NCI-H82 treated with DMSO at 0.1 percent for 48 hours (cell line): Measurements from ENCODE around the gene KRT33A.
"Not testable (repeated sequence)": the region's sequence is repeated elsewhere in the genome, so short reads cannot be mapped to it uniquely, and the experiment has no call there.

ENCODE experiments used
- DNase-seq: peaks from one replicate; lab custom pipeline; 2025; ENCODE audit not compliant: unreplicated experiment; lab: John Stamatoyannopoulos, UW

The KRT33A gene

DNA sequence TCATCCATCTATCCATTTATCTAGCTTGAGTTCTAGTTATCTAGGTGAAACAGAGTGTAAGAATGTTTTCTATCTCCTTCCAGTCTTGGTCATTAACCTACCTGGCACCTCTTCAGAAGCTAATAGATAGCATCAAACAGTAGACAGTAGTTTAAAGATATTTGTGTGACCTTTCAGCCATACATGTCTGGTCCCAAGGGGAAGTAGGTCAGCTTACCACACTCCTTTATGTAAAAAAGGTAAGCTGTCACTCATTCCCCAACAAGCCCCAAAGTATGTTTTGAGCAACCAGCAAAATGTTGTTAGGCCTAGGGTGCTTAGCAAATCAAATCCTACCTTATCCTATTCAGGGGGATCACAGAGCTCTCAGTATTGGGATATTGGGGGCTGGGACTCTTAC lies 15.4 kb upstream of the KRT33A start:
- DNase-seq, result no peak

DNA sequence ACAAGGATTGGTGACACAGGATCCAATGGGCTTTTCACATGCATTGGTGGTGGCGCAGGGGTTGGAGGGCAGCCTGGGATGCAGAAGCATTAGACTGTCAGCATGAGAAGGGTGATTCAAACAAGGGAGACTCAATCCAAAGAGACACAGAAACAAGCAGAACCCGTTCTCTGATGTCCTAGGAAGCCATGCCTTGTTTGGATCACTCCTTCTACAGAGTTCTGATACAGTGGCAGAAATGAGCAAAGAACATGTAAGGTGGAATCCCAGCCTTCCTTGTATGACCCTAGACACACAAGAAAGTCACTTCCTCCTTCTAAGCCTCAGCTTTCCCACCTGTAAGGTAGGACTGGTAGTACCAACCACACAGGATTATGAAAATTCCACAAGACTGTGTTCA lies 13.3 kb upstream of the KRT33A start:
- DNase-seq, result no peak

DNA sequence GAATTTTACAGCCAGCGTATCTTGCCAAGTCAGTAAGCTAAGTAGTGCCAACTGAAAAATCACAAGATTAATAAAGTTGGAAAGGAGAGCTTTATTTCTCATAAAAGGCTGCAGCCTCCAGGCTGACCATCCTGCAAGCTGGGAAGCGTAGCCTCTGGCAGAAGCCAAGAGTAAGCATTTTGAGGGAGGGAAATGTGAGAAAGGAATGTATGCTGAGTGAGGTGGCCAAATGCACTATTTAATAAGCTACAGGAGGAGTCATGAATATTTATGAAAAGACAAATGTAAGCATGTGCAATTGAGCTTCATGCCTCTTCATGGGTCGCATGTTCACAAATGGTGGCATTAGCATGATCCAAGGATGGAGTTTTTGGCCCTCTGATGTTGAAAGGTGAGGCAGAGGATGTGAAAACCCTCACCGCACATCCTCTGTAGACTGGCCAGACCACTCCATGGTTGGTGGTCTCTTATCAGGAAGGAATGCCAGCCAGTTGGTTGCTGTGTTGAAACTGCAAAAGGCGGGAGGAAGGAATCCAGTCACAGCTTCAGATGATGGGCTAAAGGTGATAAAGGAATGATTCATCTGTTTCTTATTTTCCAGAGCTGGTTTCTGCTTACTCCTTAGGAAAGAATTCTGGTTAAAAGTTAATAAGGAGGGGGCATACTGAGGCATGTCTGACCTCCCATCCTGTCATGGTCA lies 9.8 kb upstream of the KRT33A start:
- DNase-seq, result no peak

DNA sequence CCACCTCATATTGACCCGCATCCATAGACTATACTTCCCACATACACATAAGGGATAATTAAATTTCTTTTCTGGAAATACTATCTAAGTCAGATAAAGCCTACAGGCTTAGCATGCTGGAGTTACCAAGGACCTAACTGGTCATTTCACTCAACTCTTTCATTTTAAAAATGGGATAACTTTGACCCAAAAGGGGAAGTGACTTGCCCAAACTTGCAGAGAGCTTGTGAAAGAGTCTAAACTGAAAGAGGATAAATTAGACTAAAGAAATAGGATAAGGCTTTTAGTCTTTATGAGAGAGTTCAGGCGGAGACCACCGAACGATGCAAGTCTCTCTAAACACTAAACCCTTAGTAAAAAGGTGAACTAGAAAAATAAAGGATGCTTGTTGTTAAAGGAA lies 3.9 kb upstream of the KRT33A start:
- no peak for DNase-seq

DNA sequence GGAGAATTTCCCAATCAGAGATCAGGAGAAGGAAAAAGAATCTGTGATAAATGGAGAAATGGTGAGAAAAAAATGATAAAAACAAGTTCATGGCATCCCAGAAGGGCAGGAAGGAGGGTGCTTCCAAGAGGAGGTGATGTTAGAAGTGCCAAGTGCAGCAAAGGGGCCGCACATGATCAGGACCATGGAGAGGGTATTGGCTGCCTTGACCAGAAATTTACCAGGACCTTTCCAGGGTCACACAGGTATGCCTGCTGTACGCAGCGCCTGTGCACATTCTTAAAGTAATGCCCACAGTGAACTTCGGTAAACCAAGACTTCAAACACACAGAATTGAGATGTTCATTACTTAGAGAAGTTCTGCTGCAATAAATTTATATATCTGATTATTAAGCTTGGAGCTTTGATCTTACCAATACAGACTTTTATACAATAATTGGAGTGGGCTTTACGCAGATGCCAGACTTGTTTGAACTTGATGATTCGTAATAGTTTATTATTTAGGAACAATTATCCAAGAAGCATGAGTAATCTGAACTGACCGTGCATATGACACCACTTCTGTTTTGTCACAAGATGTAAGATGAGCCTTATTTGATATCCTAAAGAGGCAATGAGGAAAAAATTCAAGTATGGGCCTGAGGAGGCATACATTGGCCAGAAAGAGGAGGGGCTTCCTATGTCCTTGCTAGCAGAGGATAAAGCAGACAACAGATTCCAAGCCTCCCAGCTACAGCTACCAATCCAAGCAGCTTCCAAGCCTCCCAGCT lies 2.2 kb upstream of the KRT33A start:
- DNase-seq, result no peak

DNA sequence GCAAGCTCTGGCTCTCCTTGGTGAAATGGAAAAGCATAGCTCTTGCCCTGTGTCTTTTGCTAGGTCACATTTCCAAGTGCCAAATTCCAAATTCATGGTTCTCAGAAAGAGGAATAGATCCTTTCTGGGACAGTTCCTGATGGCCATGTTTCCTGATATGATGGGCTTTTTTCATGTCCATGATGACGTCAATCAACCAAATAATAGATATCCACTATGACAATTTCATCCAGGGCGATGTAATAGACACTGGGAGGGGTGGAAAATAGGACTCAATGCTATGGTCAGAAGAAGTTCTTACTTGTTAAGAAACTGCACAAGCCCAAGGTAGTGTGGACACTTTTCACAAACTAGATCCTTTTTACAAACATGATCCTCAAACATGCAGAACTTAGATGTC lies 549 bp upstream of the KRT33A start:
- DNase-seq, result no peak

DNA sequence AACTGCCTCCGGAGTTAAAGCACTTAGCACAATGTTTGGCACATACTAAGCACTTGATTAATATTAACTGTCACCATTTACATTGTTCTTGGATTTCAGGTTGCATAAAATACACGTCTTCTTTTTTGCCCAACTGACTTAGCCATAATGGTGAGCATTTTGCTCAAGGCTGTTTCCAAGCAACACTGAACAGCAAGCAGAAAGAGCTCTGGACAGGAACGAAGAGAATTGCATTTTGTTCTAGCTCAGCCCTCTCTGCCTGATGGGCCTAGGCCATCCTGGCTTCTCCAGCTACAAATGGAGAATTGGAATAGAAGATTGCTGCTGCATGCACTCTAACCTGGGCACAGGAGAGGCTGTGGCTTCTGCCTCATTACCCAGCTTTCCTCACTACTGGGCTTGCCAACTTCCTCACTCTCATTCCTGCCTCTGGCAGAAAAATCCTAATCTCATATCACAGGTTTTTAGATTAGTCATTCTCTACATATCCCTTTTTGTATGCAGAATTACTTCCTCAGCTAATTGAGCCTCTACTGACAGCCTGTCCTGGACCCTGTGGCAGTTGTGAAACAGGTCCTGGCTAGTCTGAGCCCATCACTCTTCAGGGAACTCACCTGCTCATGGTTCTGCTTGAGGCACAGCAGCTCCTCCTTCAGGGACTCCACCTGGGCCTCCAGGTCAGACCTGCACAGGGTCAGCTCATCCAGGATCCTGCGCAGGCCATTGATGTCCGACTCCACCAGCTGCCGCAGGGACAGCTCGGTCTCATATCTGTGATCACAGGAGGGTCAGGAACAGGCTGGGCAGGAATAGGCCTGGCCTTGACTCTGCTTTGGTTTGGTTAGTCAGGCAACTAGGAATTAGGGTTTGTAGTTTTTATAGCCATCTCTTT lies 2.5 kb downstream of the KRT33A start:
- DNase-seq, result no peak

DNA sequence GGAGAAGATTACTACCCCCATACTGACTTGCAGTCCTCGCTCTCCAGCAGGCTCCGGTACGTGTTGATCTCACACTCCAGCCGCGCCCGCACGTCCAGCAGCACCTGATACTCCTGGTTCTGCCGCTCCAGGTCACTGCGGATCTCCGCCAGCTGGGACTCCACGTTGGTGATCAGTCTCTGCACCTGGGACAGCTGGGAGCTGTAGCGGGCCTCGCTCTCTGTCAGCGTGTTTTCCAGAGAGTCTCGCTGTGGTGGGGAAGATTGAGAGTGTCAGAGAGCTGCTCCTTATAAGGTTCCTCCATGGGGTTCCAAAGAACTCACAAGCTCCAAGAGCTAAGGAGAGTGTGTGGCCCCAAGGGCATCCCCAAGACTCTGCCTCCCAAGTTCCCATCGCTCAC lies 4.2 kb downstream of the KRT33A start:
- not testable (repeated sequence) for DNase-seq

DNA sequence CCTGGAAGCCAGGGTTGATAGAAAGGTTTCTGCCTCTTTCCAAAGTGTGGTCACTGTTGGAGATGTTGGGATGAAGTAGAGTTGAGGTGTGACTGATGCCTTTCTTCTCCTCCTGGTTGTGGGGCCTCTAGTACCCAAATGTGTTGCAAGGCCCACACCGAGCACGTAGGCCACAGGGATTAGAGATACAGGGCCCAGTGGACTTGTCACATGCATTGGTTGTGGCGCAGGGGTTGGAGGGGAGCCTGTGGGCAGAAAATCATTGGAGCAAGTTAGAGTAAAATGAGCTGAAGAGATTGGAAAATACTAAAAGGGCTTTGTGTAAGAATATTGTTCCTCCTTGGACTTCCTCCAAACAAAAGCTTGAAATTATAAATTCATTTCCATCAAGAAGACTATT lies 4.6 kb downstream of the KRT33A start:
- DNase-seq, result no peak

DNA sequence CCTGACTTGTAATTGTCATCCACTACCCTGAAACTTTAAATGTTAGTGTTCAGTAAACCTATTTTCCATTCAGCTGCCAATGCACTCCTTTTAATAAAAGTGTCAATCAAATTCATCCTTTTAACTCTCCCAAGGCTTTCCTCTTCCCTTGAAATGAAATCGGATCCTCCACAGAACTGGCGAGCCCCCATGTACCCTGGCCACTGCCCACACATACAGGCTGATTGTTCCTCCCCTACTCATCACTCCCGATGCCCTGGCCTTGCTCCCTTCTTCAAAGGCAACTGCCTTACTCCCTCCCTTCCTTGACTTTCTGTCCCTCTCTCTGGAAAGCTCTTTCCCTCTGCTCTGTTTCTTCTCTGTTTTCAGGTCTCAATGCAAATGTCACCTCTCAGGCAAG lies 7.6 kb downstream of the KRT33A start:
- DNase-seq, result no peak

DNA sequence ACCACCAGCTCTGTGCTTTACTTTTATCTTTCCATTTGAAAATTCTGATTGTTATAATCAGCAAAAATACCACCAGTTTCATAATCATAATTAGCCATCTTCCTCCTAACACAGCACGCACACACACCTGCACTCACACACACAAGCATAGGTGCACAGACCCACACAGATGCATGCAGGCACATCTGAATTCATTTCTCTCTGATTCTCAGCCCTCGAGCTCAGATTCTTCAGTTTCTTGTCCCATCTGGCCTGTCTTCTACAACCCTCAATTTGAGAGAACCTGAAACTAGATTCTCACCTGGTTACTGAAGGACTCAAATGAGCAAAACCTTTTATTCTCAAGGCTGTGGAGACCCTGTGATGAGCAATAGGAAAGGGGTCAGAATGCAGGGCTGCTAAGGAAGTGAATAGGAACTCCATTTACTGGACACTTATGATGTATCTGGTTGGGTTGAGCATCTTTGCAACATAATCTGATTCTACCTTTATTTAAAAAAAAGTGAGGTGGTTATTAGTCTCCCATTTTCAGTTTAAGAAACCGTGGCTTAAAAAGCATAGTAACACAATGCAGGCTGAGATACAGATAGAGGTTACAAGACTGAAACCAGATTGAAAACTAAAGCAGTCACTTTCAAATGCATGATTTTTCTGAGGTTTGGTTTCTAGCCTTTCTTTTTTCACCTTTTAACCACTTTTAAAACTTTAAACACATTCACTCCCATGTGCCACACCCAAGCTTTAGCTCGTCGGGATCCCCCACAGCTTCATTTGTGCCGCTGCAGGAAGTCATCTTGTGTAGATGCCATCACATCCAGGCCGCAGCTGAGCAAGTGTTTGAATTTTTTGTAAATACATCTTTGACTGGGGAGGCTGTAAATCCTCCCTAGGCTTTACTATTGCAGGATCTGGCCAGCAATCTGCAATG lies 9.4 kb downstream of the KRT33A start:
- DNase-seq, result no peak

DNA sequence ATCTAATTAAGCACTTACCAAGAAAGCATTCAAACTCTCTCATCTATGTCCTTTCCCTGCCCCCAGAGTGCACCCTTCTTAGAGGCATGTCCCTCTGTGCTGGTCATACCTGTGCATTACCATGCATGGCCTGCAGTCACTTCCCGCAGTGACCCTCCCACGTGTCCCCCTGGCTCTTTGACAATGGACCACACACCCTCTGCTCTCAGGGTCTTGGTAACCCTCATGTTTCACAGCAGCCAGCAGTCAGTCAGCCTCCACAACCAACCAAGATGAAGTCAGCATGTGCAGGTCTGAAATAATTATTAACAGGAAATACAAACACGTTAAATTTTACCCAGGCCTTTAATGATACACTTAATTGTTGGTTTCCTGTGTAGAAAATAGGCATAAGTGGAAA lies 10.1 kb downstream of the KRT33A start:
- DNase-seq, result no peak

DNA sequence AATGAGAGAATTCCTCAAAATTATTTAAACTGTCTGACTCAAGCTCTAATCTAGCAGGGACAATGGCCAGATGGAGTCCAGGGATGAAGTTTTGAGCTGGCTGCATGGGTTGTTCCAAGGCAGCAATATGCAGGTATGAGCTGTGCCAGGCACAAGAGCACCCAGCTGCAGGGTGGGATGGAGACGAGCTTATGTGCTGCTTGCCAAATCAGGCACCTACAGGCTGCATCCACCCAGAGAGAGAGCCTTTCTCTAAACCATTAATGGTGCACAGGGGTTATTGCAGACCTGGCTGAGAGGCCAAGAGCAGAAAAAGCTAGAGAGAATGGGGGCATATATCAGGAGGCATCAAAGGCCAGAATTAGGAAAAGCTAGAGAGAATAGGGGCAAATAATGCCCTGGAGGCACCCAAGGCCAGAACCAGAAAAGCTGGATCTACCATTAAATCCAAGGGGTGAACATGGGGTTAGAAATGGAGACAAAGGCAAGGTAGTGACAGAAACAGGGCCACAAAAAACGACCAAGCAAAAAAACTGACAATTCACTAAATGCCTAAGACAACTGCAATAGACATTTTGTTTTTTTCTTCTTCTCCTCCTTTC lies 11.0 kb downstream of the KRT33A start:
- DNase-seq, result no peak

DNA sequence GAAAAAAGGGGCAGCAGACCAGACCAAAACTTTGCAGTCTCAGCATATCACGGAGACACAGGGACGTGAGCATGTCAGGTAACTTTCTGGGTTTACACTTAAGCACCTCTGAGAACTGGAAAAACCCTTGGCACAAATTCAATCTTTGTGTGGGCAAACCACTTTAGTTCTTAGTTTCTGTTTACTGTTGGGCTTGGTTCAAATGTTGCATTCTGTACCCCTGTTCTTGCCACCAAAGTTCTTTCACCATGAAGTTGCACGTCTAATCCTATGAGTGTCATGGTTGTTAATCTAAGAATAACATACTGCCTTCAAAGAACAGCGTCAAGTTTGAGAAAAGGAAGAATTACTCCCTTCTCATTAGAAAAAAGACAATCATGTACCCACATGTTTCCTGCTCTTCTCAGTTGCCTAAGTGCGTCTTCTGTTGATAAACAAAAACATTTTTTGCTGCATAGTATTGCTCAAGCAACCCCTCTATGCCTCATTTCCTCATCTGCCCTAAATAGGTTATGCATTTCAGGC lies 11.6 kb downstream of the KRT33A start:
- DNase-seq, result no peak

DNA sequence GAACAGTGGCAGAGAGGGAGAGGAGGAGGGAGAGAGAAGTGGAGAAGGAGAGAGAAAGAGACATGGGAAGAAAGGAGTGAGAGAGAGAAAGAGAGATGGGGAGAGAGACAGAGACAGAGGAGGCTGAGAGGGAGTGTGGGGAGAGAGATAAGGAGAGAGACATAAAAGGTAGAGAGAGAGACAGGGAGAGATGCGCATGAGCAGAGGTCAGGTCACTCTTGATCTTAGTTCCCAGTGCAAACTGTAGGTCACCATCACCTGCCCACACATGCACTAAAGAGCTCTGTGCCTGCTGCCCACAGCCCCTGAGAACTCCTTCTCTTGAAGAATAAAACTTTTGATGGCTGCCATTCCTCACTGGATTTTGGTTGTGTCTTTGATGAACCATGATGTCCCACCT lies 14.9 kb downstream of the KRT33A start:
- no peak for DNase-seq

DNA sequence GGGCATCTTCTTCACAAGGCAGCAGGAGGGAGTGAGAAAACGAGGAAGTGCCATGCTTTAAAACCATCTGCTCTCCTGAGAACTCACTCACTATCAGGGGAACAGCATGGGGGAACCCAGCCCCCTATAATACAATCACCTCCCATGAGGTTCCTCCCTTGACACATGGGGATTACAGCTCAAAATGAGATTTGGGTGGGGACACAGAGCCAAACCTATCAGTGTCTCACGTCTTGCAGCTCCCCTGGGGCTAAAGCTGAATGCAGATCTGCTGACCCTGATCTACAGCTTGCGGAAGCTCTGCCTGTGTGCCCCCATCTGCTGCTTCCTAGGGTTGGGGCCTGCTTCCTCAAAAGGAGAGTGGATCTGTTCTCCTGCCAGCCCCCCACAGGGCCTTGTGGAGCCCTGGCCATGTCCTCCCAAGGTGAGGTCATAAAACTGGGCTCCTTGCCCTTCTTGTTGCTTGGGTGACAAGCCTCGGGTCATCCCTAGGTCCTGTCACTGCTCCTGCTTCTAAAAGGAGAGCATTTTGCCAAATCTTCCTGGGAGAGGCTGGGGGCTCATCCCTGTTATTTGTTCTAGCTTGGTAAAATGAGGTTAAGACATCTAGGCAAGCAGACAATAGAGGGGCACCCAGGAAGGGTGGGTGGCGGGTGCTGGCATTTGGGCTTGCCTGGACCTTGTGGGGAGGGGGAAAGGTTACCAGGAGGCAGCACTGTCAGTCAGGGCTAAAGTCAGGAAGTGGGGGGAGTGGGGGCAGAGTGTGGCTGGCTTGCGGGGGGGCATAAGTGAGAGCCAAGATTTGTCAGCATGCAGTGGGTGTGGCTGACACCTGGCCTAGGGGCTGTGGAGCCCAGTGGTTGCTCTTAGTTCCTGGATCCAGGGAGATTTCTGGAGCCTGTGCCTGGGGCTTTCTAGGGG lies 16.0 kb downstream of the KRT33A start:
- no peak for DNase-seq

DNA sequence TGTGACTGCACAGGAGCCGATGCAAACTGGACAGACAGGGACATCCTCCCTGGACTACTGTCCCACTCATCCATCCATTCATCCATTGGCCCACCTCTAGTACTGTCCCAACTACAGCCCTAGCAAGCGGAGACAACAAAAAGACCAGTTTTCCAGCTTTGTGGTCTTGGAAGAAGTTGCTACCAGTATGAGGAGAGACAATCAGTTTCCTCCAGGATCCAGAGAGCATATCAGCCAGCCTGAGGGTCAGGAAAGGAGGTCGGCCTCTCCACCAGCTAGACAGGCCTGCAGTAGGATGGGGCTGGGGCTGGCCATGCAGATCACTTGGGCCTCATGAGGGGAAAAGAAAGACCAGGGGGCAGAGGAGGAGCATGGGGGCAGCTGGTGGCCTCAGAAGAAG lies 16.8 kb downstream of the KRT33A start:
- no peak for DNase-seq

DNA sequence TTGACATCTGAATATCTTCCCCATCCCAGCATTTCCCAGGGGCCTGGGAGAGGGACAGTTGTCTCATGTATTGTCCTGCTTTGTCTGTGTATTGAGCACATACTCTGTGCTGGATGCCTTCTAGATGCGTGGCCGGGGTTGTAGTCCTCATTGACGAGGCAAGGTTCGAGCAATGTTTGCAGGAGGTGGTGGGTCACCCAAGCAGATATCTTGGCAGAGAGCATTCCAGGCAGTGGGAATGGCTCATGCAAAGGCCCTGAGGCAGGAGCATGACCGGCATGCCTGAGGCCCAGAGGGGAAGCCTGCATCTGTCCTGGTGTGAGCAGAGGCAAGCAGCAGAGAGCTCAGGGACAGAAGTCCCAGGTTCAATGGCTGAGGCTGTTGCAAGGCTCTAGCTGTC lies 17.5 kb downstream of the KRT33A start:
- no peak for DNase-seq

DNA sequence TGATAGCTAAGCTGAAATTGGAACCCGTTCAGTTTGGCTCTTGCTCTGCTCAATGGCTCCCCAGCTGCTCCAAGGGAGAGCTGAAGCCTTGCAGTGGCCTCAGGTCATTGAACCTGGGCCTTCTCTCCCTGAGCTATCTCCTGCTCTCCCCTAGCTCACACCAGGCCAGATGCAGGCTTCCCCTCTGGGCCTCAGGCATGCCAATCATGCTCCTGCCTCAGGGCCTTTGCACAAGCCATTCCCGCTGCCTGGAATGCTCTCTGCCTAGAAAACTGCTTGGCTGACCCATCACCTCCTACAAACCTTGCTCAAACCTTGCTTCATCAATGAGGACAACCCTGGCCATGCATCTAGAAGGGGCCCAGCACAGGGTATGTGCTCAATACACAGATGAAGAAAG lies 18.4 kb downstream of the KRT33A start:
- no peak for DNase-seq
